ENCODE results near the gene PEX11G.
"Not testable (repeated sequence)": the region's sequence is repeated elsewhere in the genome, so short reads cannot be mapped to it uniquely, and the experiment has no call there.

The PEX11G gene

GRCh38 chr19:7463575-7463974 lies 25.3 kb downstream of the PEX11G start:
- no peak for DNase-seq

GRCh38 chr19:7461841-7462629 lies 26.8 kb downstream of the PEX11G start:
- no peak for DNase-seq

DNA sequence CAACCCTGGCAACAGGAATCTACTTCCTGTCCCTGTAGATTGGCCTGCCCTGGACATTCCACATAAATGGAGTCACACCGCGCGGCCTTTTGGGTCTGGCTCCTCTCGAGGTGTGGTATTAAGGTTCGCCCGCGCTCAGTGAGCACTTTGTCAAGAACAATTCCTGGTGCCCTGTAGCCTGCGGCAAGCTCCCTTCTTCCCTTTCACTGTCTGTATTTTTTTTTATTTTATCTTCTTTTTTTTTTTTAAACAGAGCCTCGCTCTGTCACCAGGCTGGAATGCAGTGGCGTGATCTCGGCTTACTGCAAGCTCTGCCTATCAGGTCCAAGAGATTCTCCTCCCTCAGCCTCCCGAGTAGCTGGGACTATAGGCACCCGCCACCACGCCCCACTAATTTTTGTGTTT lies 28.3 kb downstream of the PEX11G start:
- no peak for DNase-seq

DNA sequence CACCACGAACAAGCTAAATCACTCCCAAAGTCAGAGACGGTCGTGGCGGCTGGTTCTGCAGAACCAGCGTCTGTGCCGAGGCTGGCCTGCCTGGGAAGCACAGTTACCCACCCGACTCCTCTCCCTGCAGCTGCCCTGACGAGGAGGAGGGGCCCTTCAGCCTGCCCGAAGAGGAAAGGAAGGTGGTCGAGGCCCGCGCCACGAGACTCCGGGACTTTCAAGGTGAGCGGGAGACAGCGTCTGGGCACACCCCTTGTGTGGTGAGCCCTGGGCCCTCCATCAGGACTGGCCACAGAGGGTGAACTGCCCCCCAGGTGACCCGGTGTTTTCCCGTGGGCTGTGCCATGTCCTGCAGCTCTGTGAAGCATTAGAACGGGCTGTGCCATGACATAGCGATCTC lies 29.1 kb downstream of the PEX11G start:
- DNase-seq = no peak

- no peak for DNase-seq
These were observed 30.2 kb downstream of the PEX11G start for GRCh38 chr19:7458675-7459074.

GRCh38 chr19:7456964-7457541 lies 31.8 kb downstream of the PEX11G start:
- no peak for DNase-seq

DNA sequence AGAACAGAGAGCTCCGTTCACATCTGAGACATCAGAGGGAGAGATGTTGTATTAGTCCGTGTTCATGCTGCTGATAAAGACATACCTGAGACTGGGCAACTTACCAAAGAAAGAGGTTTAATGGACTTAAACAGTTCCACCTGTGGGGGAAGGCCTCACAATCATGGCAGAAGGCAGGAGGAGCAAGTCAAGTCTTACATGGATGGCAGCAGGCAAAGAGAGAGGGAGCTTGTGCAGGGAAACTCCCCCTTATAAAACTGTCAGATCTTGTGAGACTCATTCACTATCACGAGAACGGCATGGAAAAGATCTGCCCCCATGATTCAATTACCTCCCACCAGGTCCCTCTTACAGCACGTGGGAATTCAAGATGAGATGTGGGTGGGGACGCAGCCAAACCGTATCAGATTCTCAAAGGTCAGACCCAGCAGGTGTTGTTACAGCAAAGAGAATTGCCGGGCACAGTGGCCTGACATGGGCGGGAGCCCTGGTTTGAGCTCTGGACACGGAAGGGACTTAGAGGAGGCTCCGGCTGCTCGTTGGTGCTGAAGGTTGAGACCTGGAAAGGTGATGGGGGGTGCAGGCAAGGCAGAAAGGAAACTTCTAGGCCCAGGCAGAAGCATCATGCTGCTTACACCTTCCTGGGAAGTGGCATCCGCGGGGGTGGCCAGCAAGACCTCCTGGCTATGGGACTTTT lies 33.1 kb downstream of the PEX11G start:
- no peak for DNase-seq

GRCh38 chr19:7454998-7455397 lies 33.8 kb downstream of the PEX11G start:
- DNase-seq = no peak

GRCh38 chr19:7450243-7451223 lies 38.3 kb downstream of the PEX11G start:
- DNase-seq = no peak

DNA sequence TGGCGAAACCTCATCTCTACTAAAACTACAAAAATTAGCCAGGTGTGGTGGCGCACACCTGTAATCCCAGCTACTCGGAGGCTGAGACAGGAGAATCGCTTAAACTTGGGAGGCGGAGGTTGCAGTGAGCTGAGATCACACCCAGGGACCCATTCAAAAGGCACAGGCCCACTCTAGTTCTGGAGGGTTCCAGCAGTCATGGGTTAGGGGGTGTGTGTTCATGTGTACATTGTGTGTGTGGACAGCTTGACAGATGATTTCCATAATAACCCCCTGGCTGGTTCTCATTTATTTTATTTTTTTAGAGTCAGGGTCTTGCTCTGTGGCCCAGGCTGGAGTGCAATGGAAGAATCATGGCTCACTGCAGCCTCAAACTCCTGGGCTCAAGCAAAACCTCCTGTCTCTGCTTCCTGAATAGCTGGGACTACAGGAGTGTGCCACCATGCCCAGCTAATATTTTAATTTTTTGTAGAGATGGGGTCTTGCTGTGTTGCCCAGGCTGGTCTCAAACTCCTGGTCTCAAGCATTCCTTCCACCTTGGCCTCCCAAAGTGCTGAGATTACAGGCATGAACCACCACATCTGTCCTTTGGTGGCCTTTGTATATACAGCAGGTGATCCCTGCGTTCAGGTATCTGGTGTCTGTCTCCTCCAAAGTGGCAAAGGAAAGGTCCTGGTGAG lies 39.3 kb downstream of the PEX11G start:
- DNase-seq = not testable (repeated sequence)

GRCh38 chr19:7447648-7448047 lies 41.2 kb downstream of the PEX11G start:
- no peak for DNase-seq

- no peak for DNase-seq
These were observed 43.7 kb downstream of the PEX11G start for GRCh38 chr19:7445104-7445503.

- no peak for DNase-seq
These were observed 44.8 kb downstream of the PEX11G start for GRCh38 chr19:7444042-7444441.

GRCh38 chr19:7442423-7442822 lies 46.4 kb downstream of the PEX11G start:
- no peak for DNase-seq

GRCh38 chr19:7441468-7442146 lies 47.2 kb downstream of the PEX11G start:
- DNase-seq = no peak

DNA sequence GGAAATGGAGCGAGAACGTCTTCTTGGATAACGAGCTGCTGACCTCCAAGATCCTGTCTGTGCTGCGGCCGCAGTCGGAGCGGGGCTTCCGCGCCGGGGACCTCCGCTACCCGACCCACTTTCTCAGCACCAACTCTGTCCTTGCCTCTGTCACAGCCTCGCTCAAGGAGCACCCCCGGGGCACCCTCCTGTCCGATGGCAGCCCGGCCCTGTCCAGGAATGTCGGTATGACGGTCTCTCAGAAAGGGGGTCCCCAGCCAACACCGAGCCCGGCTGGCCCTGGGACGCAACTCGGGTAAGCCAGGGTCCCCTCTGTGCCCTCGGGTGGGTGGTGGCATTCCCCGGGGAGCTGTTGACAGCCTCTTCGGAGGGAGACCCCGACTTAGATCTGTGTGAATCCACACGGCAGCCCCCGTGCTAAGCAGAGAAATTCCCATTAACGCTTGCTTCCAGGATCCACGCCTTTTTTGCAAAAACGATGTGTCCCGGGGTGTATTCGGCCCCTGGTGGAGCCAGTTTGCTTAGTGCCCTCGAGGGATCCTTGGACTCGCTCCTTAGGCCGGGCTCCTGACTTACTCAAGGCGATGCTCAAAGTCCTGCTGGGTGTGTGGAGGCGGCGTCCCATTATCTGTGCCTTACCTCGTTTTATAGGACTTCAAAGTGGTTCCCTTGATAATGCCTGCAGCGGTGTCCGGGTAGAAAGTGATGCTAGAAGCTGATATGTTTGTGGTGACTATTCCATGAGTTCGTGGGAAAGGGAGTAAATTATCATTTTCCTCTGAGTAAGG lies 48.5 kb downstream of the PEX11G start:
- no peak for DNase-seq

- DNase-seq = no peak
These were observed 53.2 kb downstream of the PEX11G start for GRCh38 chr19:7435586-7435985.

GRCh38 chr19:7434391-7434790 lies 54.4 kb downstream of the PEX11G start:
- no peak for DNase-seq

DNA sequence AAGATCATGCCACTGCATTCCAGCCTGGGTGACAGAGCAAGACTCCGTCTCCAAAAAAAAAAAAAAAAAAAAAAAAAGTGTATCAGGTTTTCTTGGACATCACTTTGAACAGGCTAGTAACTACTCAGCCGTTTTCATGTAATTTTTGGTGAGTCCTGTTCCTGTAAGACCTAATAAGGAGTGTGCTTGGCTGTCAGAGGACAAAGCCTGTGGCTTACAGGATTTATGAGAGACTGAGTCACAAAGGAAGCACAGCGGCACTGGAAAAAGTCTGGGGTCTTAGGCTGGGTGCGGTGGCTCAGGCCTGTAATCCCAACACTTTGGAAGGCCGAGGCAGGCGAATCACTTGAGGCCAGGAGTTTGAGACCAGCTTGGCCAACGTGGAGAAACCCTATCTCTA lies 55.4 kb downstream of the PEX11G start:
- DNase-seq = not testable (repeated sequence)

DNA sequence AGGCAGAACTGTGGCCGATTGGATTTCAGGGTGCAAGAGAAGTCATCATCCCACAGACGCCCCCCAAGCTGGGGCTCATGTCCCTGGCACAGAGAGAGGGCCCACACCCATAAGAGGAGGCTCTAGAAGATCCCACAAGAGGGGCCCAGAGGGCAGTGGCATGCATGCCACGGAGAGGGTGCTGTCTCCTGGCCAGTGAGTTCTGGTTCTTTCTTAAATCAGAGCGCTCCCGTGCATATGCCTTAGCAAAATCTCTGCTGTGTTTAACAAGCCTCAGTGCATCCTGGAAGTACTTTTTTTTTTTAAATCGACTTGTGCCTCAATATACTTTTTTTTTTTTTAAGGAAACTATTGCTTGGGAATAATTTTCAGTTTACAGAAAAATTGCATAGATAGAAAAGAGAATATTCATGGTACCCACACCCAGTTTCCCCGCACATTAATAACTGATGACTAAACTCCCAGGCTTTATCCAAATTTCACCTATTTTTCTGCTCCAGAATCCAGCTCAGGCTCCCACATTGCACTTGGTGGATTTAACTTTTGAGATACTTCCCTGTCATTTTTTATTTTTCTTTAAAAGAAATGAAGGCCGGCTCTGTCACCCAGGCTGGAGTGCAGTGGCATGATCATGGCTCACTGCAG lies 59.1 kb downstream of the PEX11G start:
- DNase-seq = no peak
